ENCODE measurements around the gene RHO. TPM values are rescaled to one million over a fixed set of nuclear protein-coding genes. Genes with fewer than 3 reads are reported as not detected.
"Not testable (repeated sequence)": the region's sequence is repeated elsewhere in the genome, so short reads cannot be mapped to it uniquely, and the experiment has no call there.

Gene RHO
- polyA plus RNA-seq (ENCODE audit: insufficient read length in 12 of 12) = under 1 TPM in 6 of 12 donors, not detected in 6; 0.04 to 0.13 (median 0.08) TPM
- long read RNA-seq, donor 1 = 0 reads
- long read RNA-seq, donor 2 = 0 reads
- long read RNA-seq, donor 3 = 0 reads
- long read RNA-seq, donor 4 = 0 reads
- long read RNA-seq, donor 5 = 0 reads
- long read RNA-seq, donor 6 = 0 reads
- long read RNA-seq, donor 7 = 0 reads
- long read RNA-seq, donor 8 = 0 reads
- long read RNA-seq, donor 9 = 0 reads
- long read RNA-seq, donor 10 = 0 reads
- long read RNA-seq, donor 11 = 0 reads

GRCh38 chr3:129528589-129529100 lies at the start of gene RHO:
Gene RHO (plus strand): TSS chr3:129528639. CDS start chr3:129528734, 95 bp downstream.
- no peak for DNase-seq

- peak; percentile 51 for DNase-seq
Observed at GRCh38 chr3:129481225-129481765, 47.1 kb upstream of the RHO start.

GRCh38 chr3:129481766-129482332 lies 46.6 kb upstream of the RHO start:
- DNase-seq = peak; percentile 70

GRCh38 chr3:129482721-129483120 lies 45.7 kb upstream of the RHO start:
- no peak for DNase-seq

- DNase-seq = no peak
Observed at GRCh38 chr3:129483870-129484269, 44.6 kb upstream of the RHO start.

GRCh38 chr3:129485146-129485545 lies 43.3 kb upstream of the RHO start:
- not testable (repeated sequence) for DNase-seq

GRCh38 chr3:129485721-129486663 lies 42.4 kb upstream of the RHO start:
- DNase-seq = peak; percentile 25

- no peak for DNase-seq
Observed at GRCh38 chr3:129486664-129487035, 41.8 kb upstream of the RHO start.

- no peak for DNase-seq
Observed at GRCh38 chr3:129487183-129487867, 41.1 kb upstream of the RHO start.

- DNase-seq = not testable (repeated sequence)
Observed at GRCh38 chr3:129487868-129488335, 40.5 kb upstream of the RHO start.

- not testable (repeated sequence) for DNase-seq
Observed at GRCh38 chr3:129489258-129489657, 39.2 kb upstream of the RHO start.

GRCh38 chr3:129490273-129490675 lies 38.2 kb upstream of the RHO start:
- DNase-seq = peak; percentile 87

- DNase-seq = not testable (repeated sequence)
Observed at GRCh38 chr3:129491077-129491476, 37.4 kb upstream of the RHO start.

GRCh38 chr3:129491794-129492193 lies 36.6 kb upstream of the RHO start:
- DNase-seq = no peak

GRCh38 chr3:129492691-129493090 lies 35.7 kb upstream of the RHO start:
- no peak for DNase-seq

GRCh38 chr3:129493206-129493605 lies 35.2 kb upstream of the RHO start:
- DNase-seq = no peak

- DNase-seq = not testable (repeated sequence)
Observed at GRCh38 chr3:129494499-129494898, 33.9 kb upstream of the RHO start.

- not testable (repeated sequence) for DNase-seq
Observed at GRCh38 chr3:129495006-129495639, 33.3 kb upstream of the RHO start.

- not testable (repeated sequence) for DNase-seq
Observed at GRCh38 chr3:129497876-129498275, 30.6 kb upstream of the RHO start.

GRCh38 chr3:129498603-129499488 lies 29.6 kb upstream of the RHO start:
- not testable (repeated sequence) for DNase-seq

All from muscle of arm (tissue), 14 donors.